ENCODE measurements around the gene TWSG1. TPM values are rescaled to one million over a fixed set of nuclear protein-coding genes. Genes with fewer than 3 reads are reported as not detected.

The TWSG1 gene
- total RNA-seq, 1 donor: 101 TPM

GRCh38 chr18:9359796-9360195 lies 25.2 kb downstream of the TWSG1 start:
- DNase-seq (ENCODE audit: insufficient read length, low spot score, missing footprints): no peak
- Histone ChIP-seq H4K20me1 (ENCODE audit: insufficient read depth, low read length) (no peaks in the 10 kb centered on the region), H3K4me2 (ENCODE audit: insufficient read depth, low read length) (no peak overlapping the region), H3K4me3 (ENCODE audit: insufficient read depth, low read length) (no peak overlapping the region), H3K9me3 (ENCODE audit: low read depth, low read length) (no peaks in the 10 kb centered on the region), H3K4me1 (ENCODE audit: insufficient read depth, low read length) (peaks cover 4% of the 10 kb centered on the region), H2AFZ (ENCODE audit: low read length) (no peak overlapping the region), H3K27me3 (ENCODE audit: insufficient read depth, low read length) (no peaks in the 10 kb centered on the region), H3K36me3 (ENCODE audit: insufficient read depth, low read length) (peaks cover 6% of the 10 kb centered on the region), H3K79me2 (ENCODE audit: insufficient read depth, low read length) (peaks cover 27% of the 10 kb centered on the region), H3K27ac (ENCODE audit: low read depth, low read length) (no peak overlapping the region)
- TF ChIP-seq, protein P1, sequence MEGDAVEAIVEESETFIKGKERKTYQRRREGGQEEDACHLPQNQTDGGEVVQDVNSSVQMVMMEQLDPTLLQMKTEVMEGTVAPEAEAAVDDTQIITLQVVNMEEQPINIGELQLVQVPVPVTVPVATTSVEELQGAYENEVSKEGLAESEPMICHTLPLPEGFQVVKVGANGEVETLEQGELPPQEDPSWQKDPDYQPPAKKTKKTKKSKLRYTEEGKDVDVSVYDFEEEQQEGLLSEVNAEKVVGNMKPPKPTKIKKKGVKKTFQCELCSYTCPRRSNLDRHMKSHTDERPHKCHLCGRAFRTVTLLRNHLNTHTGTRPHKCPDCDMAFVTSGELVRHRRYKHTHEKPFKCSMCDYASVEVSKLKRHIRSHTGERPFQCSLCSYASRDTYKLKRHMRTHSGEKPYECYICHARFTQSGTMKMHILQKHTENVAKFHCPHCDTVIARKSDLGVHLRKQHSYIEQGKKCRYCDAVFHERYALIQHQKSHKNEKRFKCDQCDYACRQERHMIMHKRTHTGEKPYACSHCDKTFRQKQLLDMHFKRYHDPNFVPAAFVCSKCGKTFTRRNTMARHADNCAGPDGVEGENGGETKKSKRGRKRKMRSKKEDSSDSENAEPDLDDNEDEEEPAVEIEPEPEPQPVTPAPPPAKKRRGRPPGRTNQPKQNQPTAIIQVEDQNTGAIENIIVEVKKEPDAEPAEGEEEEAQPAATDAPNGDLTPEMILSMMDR (IDR thresholded peaks at IDR 0.05; ENCODE audit: extremely low read depth, low read depth, low read length): no peak

- H2AFZ ChIP-seq (ENCODE audit: low read length): no peak overlapping the region
- H3K27ac ChIP-seq (ENCODE audit: low read depth, low read length): no peak overlapping the region
- H4K20me1 ChIP-seq (ENCODE audit: insufficient read depth, low read length): no peaks in the 10 kb centered on the region
- H3K27me3 ChIP-seq (ENCODE audit: insufficient read depth, low read length): no peaks in the 10 kb centered on the region
- no peaks in the 10 kb centered on the region for H3K9me3 ChIP-seq (ENCODE audit: low read depth, low read length)
- H3K4me1 ChIP-seq (ENCODE audit: insufficient read depth, low read length): peaks cover 12% of the 10 kb centered on the region
- H3K36me3 ChIP-seq (ENCODE audit: insufficient read depth, low read length): peaks cover 6% of the 10 kb centered on the region
- no peak overlapping the region for H3K4me2 ChIP-seq (ENCODE audit: insufficient read depth, low read length)
- H3K4me3 ChIP-seq (ENCODE audit: insufficient read depth, low read length): no peak overlapping the region
- DNase-seq (ENCODE audit: insufficient read length, low spot score, missing footprints): no peak
- TF ChIP-seq, protein P1 (IDR thresholded peaks at IDR 0.05; ENCODE audit: extremely low read depth, low read depth, low read length): no peak
- H3K79me2 ChIP-seq (ENCODE audit: insufficient read depth, low read length): peaks cover 21% of the 10 kb centered on the region
Observed at GRCh38 chr18:9361191-9361590, 26.6 kb downstream of the TWSG1 start.

GRCh38 chr18:9362869-9363268 lies 28.3 kb downstream of the TWSG1 start:
- Histone ChIP-seq H3K36me3 (ENCODE audit: insufficient read depth, low read length) (peaks cover 11% of the 10 kb centered on the region), H3K27me3 (ENCODE audit: insufficient read depth, low read length) (no peaks in the 10 kb centered on the region), H3K79me2 (ENCODE audit: insufficient read depth, low read length) (peaks cover 19% of the 10 kb centered on the region), H3K4me2 (ENCODE audit: insufficient read depth, low read length) (no peak overlapping the region), H2AFZ (ENCODE audit: low read length) (no peak overlapping the region), H3K4me1 (ENCODE audit: insufficient read depth, low read length) (peaks cover 14% of the 10 kb centered on the region), H3K4me3 (ENCODE audit: insufficient read depth, low read length) (no peak overlapping the region), H4K20me1 (ENCODE audit: insufficient read depth, low read length) (peaks cover 3% of the 10 kb centered on the region), H3K9me3 (ENCODE audit: low read depth, low read length) (no peaks in the 10 kb centered on the region), H3K27ac (ENCODE audit: low read depth, low read length) (no peak overlapping the region)
- DNase-seq (ENCODE audit: insufficient read length, low spot score, missing footprints): no peak
- TF ChIP-seq, protein P1 (IDR thresholded peaks at IDR 0.05; ENCODE audit: extremely low read depth, low read depth, low read length): no peak

DNA sequence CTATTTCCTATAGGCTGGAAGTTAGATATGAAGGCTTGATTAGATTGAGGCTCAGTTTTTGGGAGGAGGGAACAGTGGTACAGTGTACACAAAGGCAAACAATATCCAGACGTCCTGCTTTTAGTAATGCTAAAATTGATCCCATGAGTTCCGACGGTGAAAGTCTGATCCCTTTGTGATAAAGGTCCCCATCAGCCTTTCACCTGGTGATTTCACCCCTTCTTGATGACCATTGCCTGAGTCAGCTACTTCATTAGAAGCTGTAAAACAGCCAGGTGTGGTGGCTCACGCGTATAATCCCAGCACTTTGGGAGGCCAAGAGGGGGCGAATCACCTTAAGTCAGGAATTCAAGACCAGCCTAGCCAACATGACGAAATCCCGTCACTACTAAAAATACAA lies 29.7 kb downstream of the TWSG1 start:
- no peak overlapping the region for H3K4me2 ChIP-seq (ENCODE audit: insufficient read depth, low read length)
- peaks cover 14% of the 10 kb centered on the region for H3K4me1 ChIP-seq (ENCODE audit: insufficient read depth, low read length)

More for the DNA sequence above, 29.7 kb downstream of the TWSG1 start:
- Histone ChIP-seq H3K9me3 (ENCODE audit: low read depth, low read length) (no peaks in the 10 kb centered on the region), H3K27me3 (ENCODE audit: insufficient read depth, low read length) (no peaks in the 10 kb centered on the region), H4K20me1 (ENCODE audit: insufficient read depth, low read length) (peaks cover 3% of the 10 kb centered on the region), H3K79me2 (ENCODE audit: insufficient read depth, low read length) (peaks cover 9% of the 10 kb centered on the region), H2AFZ (ENCODE audit: low read length) (no peak overlapping the region), H3K36me3 (ENCODE audit: insufficient read depth, low read length) (peaks cover 11% of the 10 kb centered on the region), H3K4me3 (ENCODE audit: insufficient read depth, low read length) (no peak overlapping the region), H3K27ac (ENCODE audit: low read depth, low read length) (no peak overlapping the region)
- DNase-seq (ENCODE audit: insufficient read length, low spot score, missing footprints): no peak
- TF ChIP-seq, protein P1 (IDR thresholded peaks at IDR 0.05; ENCODE audit: extremely low read depth, low read depth, low read length): no peak
